Left ventricle myocardium inferior (tissue), 1 donor: ENCODE measurements around the gene SFMBT1. TPM values are rescaled to one million over a fixed set of nuclear protein-coding genes. Genes with fewer than 3 reads are reported as not detected.

Experiments used
- DNase-seq: peaks from one replicate; pipeline ENCODE4 v3.0.0-alpha.2; 2020
- H3K27ac ChIP-seq: fragments of 200-600 bp; replicated peaks from 2 replicates; pipeline ENCODE4 v1.8.0; 2021
- H3K27me3 ChIP-seq: fragments of 200-600 bp; 2 replicates; pipeline ENCODE4 v1.8.0; 2021; ENCODE audit warnings: low read depth
- H3K36me3 ChIP-seq: fragments of 200-600 bp; 2 replicates; pipeline ENCODE4 v1.8.0; 2021
- H3K4me1 ChIP-seq: fragments of 200-600 bp; 2 replicates; pipeline ENCODE4 v1.8.0; 2021
- H3K4me3 ChIP-seq: fragments of 200-600 bp; 2 replicates; pipeline ENCODE4 v1.8.0; 2021; ENCODE audit warnings: mild to moderate bottlenecking, moderate library complexity
- H3K9me3 ChIP-seq: fragments of 200-600 bp; replicated peaks from 2 replicates; pipeline ENCODE4 v1.8.0; 2021
- intact Hi-C: fragments of 100-400 bp; cut with micrococcal nuclease; formaldehyde crosslinking; loops from one replicate; pipeline ENCODE4 v1.11.0; 2022
- total RNA-seq: library from RNA; stranded (reverse); fragmentation: NEBNext Ultra II Directional; extraction: Animal tissue kit (Norgen Biotek cat#: 25700); gene quantifications from one replicate; pipeline ENCODE4 v1.2.1, GENCODE V29; 2021
- TF ChIP-seq, protein P1 (sequence below): fragments of 200-600 bp; IDR thresholded peaks from 2 replicates; pipeline ENCODE4 v1.8.0; 2021; ENCODE audit warnings: antibody characterized with exemption, mild to moderate bottlenecking, borderline replicate concordance
- donor health status: DM: no; HTN: yes; CAD: no; lungs with severe emphysema.

SFMBT1 gene
- total RNA-seq, 1 donor from 2014 or later = 15.9 TPM

DNA sequence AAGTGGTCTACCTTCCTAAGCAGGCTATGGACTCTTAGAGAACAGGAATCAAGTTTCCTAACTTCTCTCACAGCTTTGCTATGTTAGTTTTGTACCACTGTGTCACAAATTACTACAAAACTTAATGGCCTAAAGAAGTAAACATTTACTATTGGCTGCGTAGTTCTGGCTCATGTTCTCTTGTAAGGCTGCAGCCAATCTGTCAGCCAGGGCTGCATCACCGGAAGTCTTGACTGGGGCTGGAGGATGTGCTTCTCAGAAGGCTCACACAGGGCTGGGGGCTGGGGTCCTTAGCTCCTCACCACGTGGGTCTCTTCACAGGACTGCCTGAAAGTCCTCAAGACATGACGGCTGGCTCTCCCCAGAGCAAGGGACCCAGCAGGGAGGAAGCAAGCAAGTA is 164.0 kb downstream of the SFMBT1 start:
- no peak for DNase-seq
- Histone ChIP-seq H3K27ac (no peak overlapping the region), H3K27me3 (no peaks in the 10 kb centered on the region), H3K36me3 (peaks cover 25% of the 10 kb centered on the region), H3K4me3 (no peak overlapping the region), H3K4me1 (peaks cover 15% of the 10 kb centered on the region), H3K9me3 (no peaks in the 10 kb centered on the region)
- intact Hi-C loops = no loop called here
- TF ChIP-seq, protein P1, sequence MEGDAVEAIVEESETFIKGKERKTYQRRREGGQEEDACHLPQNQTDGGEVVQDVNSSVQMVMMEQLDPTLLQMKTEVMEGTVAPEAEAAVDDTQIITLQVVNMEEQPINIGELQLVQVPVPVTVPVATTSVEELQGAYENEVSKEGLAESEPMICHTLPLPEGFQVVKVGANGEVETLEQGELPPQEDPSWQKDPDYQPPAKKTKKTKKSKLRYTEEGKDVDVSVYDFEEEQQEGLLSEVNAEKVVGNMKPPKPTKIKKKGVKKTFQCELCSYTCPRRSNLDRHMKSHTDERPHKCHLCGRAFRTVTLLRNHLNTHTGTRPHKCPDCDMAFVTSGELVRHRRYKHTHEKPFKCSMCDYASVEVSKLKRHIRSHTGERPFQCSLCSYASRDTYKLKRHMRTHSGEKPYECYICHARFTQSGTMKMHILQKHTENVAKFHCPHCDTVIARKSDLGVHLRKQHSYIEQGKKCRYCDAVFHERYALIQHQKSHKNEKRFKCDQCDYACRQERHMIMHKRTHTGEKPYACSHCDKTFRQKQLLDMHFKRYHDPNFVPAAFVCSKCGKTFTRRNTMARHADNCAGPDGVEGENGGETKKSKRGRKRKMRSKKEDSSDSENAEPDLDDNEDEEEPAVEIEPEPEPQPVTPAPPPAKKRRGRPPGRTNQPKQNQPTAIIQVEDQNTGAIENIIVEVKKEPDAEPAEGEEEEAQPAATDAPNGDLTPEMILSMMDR = no peak

DNA sequence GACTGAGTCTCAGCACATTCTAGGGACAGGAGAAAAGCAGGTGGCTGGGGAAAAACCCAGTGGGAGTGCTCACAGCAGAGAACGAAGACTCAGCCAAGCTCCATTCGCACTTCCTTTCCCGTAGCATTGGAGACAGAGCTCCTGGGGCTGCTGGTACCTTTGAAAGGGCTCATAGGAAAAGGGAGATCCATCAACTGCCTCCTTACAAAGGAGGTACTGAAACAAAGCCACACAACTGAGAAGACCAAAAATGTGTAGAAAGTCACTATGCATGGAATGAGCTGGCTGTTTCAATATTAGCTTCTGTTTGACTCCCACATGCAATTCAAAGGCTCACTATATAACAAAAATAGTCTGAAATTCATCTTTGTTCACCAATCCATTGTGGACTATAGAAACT is 165.4 kb downstream of the SFMBT1 start:
- intact Hi-C loops = no loop called here

DNA sequence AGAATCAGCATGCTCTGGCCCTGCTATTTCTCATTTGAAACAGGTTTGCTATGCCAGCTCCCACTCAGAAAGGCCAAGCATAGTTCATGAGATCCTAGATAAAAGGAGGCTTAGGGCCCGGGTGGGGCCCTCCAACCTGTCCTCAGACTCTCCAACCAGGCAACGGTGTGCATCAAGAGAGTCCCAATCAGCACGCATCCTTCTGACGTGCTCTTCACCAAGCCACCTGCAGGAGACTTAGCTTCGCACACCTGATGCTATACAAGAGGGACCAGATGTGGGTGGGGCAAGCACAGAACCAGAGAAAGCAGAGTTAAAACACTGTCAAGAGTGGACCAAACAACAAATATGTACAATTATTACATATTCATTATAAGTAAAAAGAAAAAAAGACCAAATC is 165.8 kb downstream of the SFMBT1 start:
- TF ChIP-seq, protein P1 = no peak
- intact Hi-C loops = no loop called here
- Histone ChIP-seq H3K9me3 (no peaks in the 10 kb centered on the region), H3K4me3 (no peak overlapping the region), H3K4me1 (no peaks in the 10 kb centered on the region), H3K27me3 (no peaks in the 10 kb centered on the region), H3K36me3 (peaks cover 17% of the 10 kb centered on the region), H3K27ac (no peak overlapping the region)
- no peak for DNase-seq

More for the DNA sequence above, 165.4 kb downstream of the SFMBT1 start:
- DNase-seq = no peak
- Histone ChIP-seq H3K4me3 (no peak overlapping the region), H3K36me3 (peaks cover 22% of the 10 kb centered on the region), H3K27ac (no peak overlapping the region), H3K4me1 (peaks cover 2% of the 10 kb centered on the region), H3K27me3 (no peaks in the 10 kb centered on the region), H3K9me3 (no peaks in the 10 kb centered on the region)
- TF ChIP-seq, protein P1 = no peak

DNA sequence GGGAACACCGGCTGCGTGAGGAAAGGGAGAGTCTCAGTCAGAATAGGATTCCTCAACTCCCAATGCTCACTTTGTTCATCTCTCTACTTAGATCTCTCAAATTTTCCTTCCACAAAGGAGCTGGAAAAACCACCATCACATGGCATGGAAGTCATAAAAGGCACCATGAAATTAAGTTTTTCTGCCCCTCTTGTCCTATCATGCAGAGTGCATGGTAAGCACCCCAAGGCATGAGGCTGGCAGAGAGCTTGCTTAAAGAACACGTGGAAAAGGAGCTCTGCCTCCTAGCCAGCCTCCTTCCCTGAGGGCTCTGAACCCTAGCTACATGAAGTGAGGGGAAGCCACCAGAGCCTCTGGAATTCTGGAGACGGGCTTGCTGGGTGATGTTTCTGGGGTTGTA is 166.3 kb downstream of the SFMBT1 start:
- TF ChIP-seq, protein P1 = no peak
- Histone ChIP-seq H3K27me3 (no peaks in the 10 kb centered on the region), H3K27ac (no peak overlapping the region), H3K36me3 (peaks cover 17% of the 10 kb centered on the region), H3K4me3 (no peak overlapping the region), H3K4me1 (no peaks in the 10 kb centered on the region), H3K9me3 (no peaks in the 10 kb centered on the region)
- intact Hi-C loops = no loop called here
- no peak for DNase-seq

DNA sequence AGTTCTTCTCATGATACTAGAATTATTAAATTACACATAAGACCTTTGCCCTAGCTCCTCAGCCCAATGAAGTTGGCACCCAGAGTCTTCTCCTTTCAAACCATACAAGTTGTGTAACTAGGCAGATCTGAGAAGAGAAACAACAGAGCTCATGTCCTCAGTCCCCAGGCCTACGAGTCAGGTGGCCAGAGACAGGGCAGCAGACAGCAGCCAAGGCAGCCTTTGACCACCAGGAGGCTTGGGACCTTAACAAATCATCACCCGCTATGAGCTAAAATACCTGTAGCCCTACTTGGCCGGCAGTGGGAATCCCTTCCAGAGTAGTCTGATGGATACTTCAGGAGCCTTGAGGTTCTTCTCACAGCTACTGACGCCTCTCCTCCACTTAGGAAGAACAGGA is 166.8 kb downstream of the SFMBT1 start:
- DNase-seq = no peak
- peaks cover 17% of the 10 kb centered on the region for H3K36me3 ChIP-seq
- H3K4me1 ChIP-seq = no peaks in the 10 kb centered on the region
- no peaks in the 10 kb centered on the region for H3K9me3 ChIP-seq
- intact Hi-C loops = no loop called here
- no peaks in the 10 kb centered on the region for H3K27me3 ChIP-seq
- H3K27ac ChIP-seq = no peak overlapping the region
- TF ChIP-seq, protein P1 = no peak
- no peak overlapping the region for H3K4me3 ChIP-seq

DNA sequence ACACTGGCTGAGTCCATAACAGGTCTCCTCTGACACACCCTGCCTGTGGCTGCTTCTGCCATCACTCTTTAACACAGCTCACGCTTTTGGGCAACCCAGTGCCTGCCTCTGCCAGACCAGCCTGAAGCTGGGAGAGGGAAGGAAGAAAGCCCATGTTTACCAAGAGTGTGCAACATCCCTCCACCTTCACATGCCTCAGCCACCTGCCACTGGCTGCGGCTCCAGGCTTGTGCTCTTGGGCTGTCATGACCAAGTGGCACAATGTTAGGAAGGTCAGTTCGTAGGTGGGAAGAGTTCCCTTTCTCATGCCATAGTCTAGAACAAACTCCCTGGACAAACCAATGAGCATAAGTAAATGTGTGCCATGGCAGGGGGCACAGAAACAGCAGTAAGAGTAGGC is 168.8 kb downstream of the SFMBT1 start:
- no peak for DNase-seq
- no peak overlapping the region for H3K27ac ChIP-seq
- no peak overlapping the region for H3K4me3 ChIP-seq
- H3K4me1 ChIP-seq = no peaks in the 10 kb centered on the region
- no peaks in the 10 kb centered on the region for H3K9me3 ChIP-seq
- peaks cover 17% of the 10 kb centered on the region for H3K36me3 ChIP-seq
- TF ChIP-seq, protein P1 = no peak
- intact Hi-C loops = no loop called here
- no peaks in the 10 kb centered on the region for H3K27me3 ChIP-seq
